Subcutaneous abdominal adipose tissue (tissue), 5 donors: Measurements from ENCODE around the gene AVP.
"Not testable (repeated sequence)": the region's sequence is repeated elsewhere in the genome, so short reads cannot be mapped to it uniquely, and the experiment has no call there.

Source experiments
- H3K27ac ChIP-seq: one replicate; pipeline ENCODE4 v1.7.0; 2013; ENCODE audit warnings: low read depth, mild to moderate bottlenecking, inconsistent platforms, low read length, moderate library complexity
- H3K27me3 ChIP-seq, 5 donors: one replicate each; pipeline ENCODE4 v1.7.0; 2013; ENCODE audit warnings: low read length in 5 of 5, inconsistent platforms in 1 of 5; ENCODE audit not compliant: control insufficient read depth in 5 of 5, insufficient read depth in 4 of 5
- H3K36me3 ChIP-seq, 5 donors: one replicate each; pipeline ENCODE4 v1.7.0; 2013; ENCODE audit warnings: low read length in 5 of 5; ENCODE audit not compliant: control insufficient read depth in 5 of 5, insufficient read depth in 5 of 5
- H3K4me1 ChIP-seq, 5 donors: one replicate each; pipeline ENCODE4 v1.7.0; 2013; ENCODE audit warnings: low read length in 5 of 5, mild to moderate bottlenecking in 3 of 5, moderate library complexity in 1 of 5; ENCODE audit not compliant: control insufficient read depth in 5 of 5, insufficient read depth in 5 of 5
- H3K4me3 ChIP-seq, 5 donors: one replicate each; pipeline ENCODE4 v1.7.0; 2013; ENCODE audit warnings: low read length in 5 of 5, low read depth in 1 of 5
- H3K9ac ChIP-seq, 5 donors: one replicate each; pipeline ENCODE4 v1.7.0; 2013; ENCODE audit warnings: low read length in 5 of 5, mild to moderate bottlenecking in 4 of 5, moderate library complexity in 3 of 5
- H3K9me3 ChIP-seq, 5 donors: one replicate each; pipeline ENCODE4 v1.7.0; 2013; ENCODE audit warnings: low read length in 5 of 5; ENCODE audit not compliant: control insufficient read depth in 5 of 5
- donor health status: healthy.
- donor health status: healthy.
- donor health status: healthy.
- donor health status: healthy.
- donor health status: healthy.

Gene AVP

GRCh38 chr20:3084986-3085360 lies 449 bp upstream of the AVP start:
- H3K36me3 ChIP-seq: no peaks in the 10 kb centered on the region
- H3K4me3 ChIP-seq: no peak overlapping the region
- H3K9me3 ChIP-seq: no peaks in the 10 kb centered on the region
- H3K4me1 ChIP-seq: peaks cover 6 to 32% (median 24%) of the 10 kb centered on the region in 5 donors
- H3K9ac ChIP-seq: no peak overlapping the region
- H3K27ac ChIP-seq: no peak overlapping the region
- peaks cover 0 to 18% (median 4%) of the 10 kb centered on the region in 5 donors for H3K27me3 ChIP-seq

- Histone ChIP-seq H3K9ac (peak overlapping the region in 1 of 5 donors; percentile 47), H3K36me3 (no peaks in the 10 kb centered on the region), H3K4me1 (peaks cover 6 to 32% (median 24%) of the 10 kb centered on the region in 5 donors), H3K27ac (no peak overlapping the region), H3K27me3 (peaks cover 0 to 18% (median 4%) of the 10 kb centered on the region in 5 donors), H3K9me3 (no peaks in the 10 kb centered on the region), H3K4me3 (peak overlapping the region in 2 of 5 donors; percentile 13 to 55)
Measured at GRCh38 chr20:3082955-3083952, 1.3 kb downstream of the AVP start.

GRCh38 chr20:3082306-3082951 lies 2.1 kb downstream of the AVP start:
- Histone ChIP-seq H3K9ac (peak overlapping the region in 1 of 5 donors; percentile 59), H3K4me3 (peak overlapping the region; percentile 29 to 65 (median 51)), H3K4me1 (peaks cover 6 to 32% (median 24%) of the 10 kb centered on the region in 5 donors), H3K36me3 (no peaks in the 10 kb centered on the region), H3K9me3 (no peaks in the 10 kb centered on the region), H3K27ac (no peak overlapping the region), H3K27me3 (peaks cover 0 to 18% (median 4%) of the 10 kb centered on the region in 5 donors)

DNA sequence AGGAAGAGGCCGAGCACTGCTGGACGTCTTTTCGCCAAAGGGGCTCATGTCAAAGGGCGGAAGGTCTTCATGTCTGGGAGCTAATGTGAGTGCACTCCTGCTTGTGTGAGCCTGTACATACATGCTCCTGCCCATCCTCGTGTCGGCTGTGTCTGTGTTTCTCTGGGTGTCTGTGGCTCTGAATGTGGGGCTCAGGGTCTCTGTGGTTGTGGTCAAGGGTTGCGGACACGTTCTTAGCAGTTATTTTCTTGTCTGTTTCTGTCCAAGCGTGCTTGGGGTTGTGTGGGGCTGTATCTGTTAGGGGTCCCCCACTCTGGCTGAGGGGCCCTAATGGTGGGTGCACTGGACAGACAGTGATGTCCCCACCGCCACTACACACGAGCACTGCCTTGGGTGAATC lies 2.9 kb downstream of the AVP start:
- Histone ChIP-seq H3K9me3 (no peaks in the 10 kb centered on the region), H3K36me3 (no peaks in the 10 kb centered on the region), H3K9ac (no peak overlapping the region), H3K27ac (no peak overlapping the region), H3K27me3 (peaks cover 0 to 18% (median 4%) of the 10 kb centered on the region in 5 donors), H3K4me3 (peak overlapping the region; percentile 20 to 65 (median 44)), H3K4me1 (peaks cover 6 to 32% (median 24%) of the 10 kb centered on the region in 5 donors)

GRCh38 chr20:3080939-3081388 lies 3.6 kb downstream of the AVP start:
- Histone ChIP-seq H3K27me3 (peaks cover 0 to 18% (median 4%) of the 10 kb centered on the region in 5 donors), H3K4me1 (peaks cover 6 to 32% (median 24%) of the 10 kb centered on the region in 5 donors), H3K9me3 (no peaks in the 10 kb centered on the region), H3K9ac (no peak overlapping the region), H3K4me3 (no peak overlapping the region), H3K27ac (peak overlapping the region; percentile 57), H3K36me3 (no peaks in the 10 kb centered on the region)

GRCh38 chr20:3077618-3078134 lies 6.8 kb downstream of the AVP start:
- H3K4me1 ChIP-seq: peaks cover 6 to 26% (median 21%) of the 10 kb centered on the region in 5 donors
- H3K9ac ChIP-seq: no peak overlapping the region
- peaks cover 0 to 10% (median 0%) of the 10 kb centered on the region in 5 donors for H3K27me3 ChIP-seq
- H3K27ac ChIP-seq: no peak overlapping the region
- no peaks in the 10 kb centered on the region for H3K9me3 ChIP-seq
- no peak overlapping the region for H3K4me3 ChIP-seq
- H3K36me3 ChIP-seq: no peaks in the 10 kb centered on the region

GRCh38 chr20:3075315-3075714 lies 9.2 kb downstream of the AVP start:
- H3K27me3 ChIP-seq, H3K9me3 ChIP-seq, H3K36me3 ChIP-seq, H3K4me3 ChIP-seq, H3K9ac ChIP-seq, H3K27ac ChIP-seq: not testable (repeated sequence)
- peaks cover 0 to 21% (median 19%) of the 10 kb centered on the region in 5 donors for H3K4me1 ChIP-seq

DNA sequence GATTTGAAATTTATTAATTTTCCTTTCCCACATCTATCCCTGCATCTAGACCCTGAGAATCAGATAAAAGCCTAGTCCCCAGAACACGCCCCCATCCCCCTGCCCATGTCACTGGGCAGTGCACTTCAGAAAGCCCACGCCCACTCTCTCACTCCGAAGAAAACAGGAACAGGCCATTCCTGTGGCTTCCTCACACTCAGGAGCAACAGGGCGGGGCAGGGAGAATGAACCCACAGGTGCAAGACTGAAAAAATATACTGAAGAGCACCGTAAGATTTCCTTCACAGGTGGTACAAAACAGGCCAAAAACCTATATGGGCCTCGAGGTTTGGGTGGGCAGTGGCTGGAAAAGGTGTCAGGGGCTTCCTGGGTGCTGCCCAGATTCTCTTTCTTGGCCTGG lies 9.7 kb downstream of the AVP start:
- Histone ChIP-seq H3K27me3 (peaks cover 0 to 2% (median 0%) of the 10 kb centered on the region in 5 donors), H3K9me3 (no peaks in the 10 kb centered on the region), H3K36me3 (no peaks in the 10 kb centered on the region), H3K9ac (no peak overlapping the region), H3K27ac (no peak overlapping the region), H3K4me3 (no peak overlapping the region), H3K4me1 (peaks cover 0 to 21% (median 16%) of the 10 kb centered on the region in 5 donors)

DNA sequence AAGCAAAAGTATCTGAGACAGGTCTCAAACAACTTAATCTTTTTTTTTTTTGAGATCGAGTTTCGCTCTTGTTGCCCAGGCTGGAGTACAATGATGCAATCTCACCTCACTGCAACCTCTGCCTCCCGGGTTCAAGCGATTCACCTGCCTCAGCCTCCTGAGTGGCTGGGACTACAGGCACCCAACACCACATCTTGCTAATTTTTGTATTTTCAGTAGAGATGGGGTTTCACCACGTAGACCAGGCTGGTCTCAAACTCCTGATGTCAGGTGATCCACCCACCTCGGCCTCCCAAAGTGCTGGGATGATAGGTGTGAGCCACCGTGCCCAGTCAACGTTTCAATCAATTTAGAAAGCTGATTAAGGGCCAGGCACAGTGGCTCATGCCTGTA lies 11.3 kb downstream of the AVP start:
- not testable (repeated sequence) for H3K9me3 ChIP-seq, H3K9ac ChIP-seq

More for the DNA sequence above, 11.3 kb downstream of the AVP start:
- H3K4me3 ChIP-seq, H3K27me3 ChIP-seq, H3K36me3 ChIP-seq, H3K27ac ChIP-seq: not testable (repeated sequence)
- peaks cover 0 to 28% (median 23%) of the 10 kb centered on the region in 5 donors for H3K4me1 ChIP-seq
